Activated T-helper 1 cell treated with Interleukin-2 at 50 U/mL for 16 hours (primary cell): ENCODE data around the gene ATF6B.
A peak's percentile ranks its signal among the peaks of the same experiment; 100 is the strongest.
"Not testable (repeated sequence)": the region's sequence is repeated elsewhere in the genome, so short reads cannot be mapped to it uniquely, and the experiment has no call there.

Experiments used
- DNase-seq: peaks from one replicate; pipeline ENCODE4 v3.0.0-alpha.2; 2020; ENCODE audit warnings: low read depth

The ATF6B gene

GRCh38 chr6:32107406-32107805 is 20.6 kb downstream of the ATF6B start:
- DNase-seq: no peak

DNA sequence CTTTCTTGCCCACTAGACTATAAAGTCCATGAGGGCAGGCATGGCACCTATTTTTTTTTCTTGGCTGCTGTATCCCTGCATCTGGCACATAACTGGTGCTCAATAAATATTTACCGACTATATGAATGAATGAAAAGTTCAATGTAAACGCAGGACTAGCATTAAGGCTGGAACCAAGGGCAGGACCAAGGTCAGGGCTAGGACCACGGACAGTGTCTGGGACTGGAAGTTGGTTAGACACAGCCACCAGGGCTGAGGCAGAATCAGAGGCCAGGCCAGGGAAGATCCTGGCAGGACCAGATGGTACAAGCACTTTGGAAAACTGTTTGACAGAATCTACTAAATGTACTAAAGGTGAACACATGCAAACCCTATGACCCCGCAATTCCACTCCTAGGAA is 22.6 kb downstream of the ATF6B start:
- DNase-seq: no peak

DNA sequence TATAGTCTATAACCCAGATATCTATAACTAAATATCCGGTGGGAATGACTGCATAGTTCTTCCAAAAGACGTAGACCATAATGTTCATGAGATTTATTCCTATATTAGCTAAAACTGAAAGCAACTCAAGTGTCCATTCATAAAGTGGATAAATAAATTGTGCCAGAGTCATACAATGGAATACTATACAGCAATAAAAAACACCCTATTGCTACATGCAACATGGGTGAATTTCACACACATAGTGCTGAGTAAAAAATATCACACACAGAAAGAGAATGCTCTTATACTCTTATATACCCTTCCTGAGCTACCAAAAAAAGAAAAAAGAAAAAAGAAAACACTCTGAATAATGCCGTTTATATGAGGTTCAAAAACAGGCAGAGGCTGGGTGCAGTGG is 25.8 kb downstream of the ATF6B start:
- DNase-seq: no peak

- DNase-seq: not testable (repeated sequence)
Observed at GRCh38 chr6:32100251-32100650, 27.8 kb downstream of the ATF6B start.

DNA sequence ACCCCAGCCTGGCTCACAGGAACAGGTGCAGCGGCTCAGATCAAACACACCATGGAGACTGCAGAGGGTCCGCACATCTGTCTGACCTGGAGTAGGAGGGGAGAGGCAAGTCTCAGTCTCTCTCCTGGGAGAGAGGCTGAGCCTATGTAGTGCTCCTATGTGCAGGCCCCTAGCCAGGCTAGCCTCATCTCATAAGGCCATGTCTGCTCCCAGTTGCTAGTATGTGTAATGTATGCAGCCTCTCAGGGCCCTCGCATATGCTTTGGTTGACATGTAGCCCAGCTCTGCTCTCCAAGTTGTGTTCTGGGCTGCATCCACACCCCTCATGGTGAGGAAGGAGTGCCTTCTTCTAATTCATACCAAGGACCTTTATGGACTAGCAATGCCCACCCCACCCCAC is 30.7 kb downstream of the ATF6B start:
- DNase-seq: no peak

DNA sequence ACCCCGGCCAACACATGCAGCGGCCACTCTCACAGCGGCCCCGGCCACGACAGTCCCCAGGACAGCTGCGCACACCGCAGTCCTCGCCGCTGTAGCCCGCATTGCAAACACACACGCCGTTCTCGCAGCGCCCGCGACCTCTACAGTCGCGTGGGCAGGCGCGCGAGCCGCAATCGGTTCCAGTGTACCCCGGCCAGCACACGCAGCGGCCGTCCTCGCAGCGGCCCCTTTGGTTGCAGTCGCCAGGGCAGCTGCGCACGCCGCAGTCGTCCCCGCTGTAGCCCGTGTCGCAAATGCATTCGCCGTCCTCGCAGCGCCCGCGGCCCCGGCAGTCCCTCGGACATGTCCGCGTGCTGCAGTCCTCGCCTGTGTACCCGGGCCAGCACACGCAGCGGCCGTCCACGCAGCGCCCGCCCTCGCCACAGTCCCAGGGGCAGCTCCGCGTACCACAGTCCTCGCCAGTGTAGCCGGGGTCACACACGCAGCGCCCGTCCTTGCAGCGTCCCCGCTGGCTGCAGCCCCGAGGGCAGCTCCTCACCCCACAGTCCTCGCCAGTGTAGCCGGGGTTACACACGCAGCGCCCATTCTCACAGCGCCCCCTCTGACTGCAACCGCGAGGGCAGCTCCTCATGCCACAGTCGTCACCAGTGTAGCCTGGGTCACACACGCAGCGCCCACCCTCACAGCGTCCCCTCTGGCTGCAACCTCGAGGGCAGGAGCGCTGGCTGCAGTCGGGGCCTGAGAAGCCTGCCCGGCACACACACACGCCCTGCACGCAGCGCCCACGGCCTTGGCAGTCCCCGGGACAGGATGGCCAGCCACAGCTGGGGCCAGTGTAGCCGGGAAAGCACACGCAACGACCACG is 31.4 kb downstream of the ATF6B start:
- no peak for DNase-seq

- DNase-seq: no peak
Observed at GRCh38 chr6:32096087-32096393, 32.0 kb downstream of the ATF6B start.

GRCh38 chr6:32095338-32096086 is 32.5 kb downstream of the ATF6B start:
- no peak for DNase-seq

DNA sequence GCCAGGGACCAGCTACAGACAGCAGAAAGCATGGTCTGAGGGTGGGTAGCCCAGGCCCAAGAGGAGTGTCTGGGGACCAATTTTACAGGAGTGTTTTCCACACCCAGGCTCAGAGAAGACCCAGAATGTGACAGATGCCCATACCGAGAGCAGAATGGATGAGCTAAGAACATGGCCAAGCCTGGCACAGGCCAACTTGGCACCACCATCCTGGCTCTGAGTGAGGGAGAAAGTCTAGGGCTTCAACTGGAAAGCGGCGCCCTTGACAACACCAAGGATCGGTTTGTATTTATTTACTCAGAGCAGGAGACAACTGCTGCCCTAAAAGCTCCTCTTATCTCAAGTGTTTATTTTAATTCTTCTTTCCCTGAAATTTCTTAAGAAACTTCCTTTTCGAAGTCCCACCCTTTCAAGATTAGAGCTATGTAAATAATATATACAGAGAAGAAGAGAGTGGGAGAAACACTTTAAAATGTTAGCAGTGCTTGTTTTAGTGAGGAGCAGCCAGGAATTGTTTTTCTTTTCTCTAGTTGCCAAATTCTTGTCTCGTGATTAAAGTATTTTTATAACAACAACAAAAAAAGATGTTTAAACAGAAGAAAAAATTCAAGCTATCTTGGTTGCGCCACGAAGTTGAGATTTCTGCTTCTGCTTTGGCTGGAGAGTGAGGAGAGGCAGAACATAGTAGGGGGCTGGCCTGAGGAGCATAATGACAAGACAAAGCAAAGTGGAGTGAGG is 35.1 kb downstream of the ATF6B start:
- no peak for DNase-seq

DNA sequence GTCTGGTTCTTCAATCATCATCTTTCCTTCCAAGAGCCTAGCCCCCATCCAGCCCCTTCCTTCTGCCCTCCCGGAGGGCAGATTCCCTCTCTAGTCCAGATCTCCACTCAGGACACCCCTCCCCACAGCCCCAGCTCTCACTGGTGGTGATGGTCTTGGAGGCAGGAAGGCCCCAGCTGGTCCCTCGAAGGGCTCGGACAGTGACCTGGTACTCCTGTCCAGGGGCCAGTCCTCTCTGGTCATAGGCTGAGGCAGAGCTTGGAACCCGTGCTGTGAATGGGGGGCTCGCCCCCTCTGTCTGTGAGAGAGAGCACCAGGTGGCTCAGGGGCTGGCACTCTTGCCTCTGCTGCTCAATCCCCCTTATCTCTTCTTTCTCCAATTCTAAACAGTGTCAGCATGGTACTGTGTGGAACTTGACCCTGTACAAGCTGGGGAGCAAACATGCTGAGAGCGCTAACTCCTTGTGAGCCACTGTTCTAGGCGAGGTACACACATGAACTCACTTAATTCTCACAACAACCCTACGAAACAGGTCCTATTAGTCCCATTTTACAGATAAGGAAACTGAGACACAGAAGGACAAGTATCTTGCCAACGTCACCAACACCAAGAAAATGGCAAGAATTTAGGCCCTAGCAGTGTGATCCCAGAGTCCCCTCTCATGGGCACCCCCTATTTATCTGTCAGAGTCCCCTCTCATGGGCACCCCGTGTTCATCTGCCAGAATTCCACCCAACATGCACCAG is 38.8 kb downstream of the ATF6B start:
- DNase-seq: no peak

DNA sequence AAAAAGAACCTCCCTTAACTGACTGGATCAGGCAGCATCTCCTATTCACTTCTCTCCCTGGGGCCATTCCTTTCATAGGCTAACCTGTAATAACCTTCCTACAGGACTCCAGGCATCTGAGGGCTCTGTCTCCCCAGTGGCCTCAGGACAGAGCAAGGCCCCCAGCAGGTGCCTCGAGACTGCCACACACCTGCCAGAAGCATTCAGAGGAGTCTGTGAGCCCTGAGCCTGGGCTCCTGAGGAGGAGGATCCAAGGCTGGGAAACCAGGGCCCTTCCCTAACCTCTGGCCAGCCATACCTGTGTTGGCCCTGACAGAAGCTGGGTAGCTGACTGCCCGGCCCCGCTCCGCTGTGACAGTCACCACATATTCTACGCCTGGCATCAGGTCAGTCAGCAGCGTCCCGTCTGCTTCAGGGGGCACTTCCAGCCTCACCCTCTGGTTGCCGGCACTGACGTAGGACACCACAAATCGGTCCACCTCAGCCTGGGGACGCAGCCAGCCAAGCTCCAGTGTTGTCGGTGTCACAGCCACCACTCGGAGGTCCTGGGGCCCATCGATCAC is 39.5 kb downstream of the ATF6B start:
- DNase-seq: no peak

DNA sequence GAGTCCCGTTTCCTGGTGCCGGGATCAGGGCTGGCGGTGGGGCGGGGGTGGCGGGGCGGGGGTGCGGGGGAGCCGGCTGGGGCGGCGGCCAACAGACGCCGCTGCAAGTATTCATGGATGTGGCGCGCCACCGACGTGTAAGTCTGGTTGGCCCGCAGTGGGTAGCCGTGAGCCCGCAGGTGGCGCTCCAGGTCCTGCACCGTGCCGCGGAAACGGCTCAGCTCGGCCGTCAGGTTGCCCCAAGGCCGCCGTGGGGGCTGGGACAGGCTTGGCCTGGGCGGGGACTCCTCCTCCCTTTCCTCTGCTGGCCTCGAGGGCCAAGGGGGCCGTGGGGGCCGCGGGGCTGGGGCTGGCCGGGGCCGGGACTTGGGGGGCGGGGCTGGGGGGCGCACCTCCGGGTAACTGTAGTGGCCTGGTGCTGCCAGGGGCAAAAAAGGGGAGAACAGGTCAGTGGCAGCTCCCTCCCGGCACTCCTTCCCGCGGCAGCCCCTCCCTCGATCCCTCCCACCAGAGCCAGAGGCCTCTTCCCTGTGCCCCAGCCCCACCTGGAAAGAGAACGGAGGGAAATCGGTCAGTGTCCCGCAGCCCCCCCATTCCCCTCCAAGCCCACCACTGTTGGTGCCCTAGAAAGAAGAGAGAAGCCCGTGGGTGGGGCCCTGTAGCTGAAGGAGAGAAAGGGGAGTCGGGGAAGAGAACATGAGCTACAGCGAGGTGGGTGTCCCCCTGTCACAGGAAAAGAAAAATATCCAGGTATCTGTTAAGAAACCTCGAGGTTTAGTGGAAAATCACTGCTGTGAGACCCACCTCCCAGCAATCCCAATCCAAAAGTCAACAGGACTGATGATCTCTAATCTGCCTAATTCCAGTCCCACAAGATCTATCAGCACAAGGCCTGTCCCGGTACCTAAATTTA is 40.2 kb downstream of the ATF6B start:
- peak; percentile 46 for DNase-seq

GRCh38 chr6:32086661-32087573 is 41.1 kb downstream of the ATF6B start:
- DNase-seq: no peak

DNA sequence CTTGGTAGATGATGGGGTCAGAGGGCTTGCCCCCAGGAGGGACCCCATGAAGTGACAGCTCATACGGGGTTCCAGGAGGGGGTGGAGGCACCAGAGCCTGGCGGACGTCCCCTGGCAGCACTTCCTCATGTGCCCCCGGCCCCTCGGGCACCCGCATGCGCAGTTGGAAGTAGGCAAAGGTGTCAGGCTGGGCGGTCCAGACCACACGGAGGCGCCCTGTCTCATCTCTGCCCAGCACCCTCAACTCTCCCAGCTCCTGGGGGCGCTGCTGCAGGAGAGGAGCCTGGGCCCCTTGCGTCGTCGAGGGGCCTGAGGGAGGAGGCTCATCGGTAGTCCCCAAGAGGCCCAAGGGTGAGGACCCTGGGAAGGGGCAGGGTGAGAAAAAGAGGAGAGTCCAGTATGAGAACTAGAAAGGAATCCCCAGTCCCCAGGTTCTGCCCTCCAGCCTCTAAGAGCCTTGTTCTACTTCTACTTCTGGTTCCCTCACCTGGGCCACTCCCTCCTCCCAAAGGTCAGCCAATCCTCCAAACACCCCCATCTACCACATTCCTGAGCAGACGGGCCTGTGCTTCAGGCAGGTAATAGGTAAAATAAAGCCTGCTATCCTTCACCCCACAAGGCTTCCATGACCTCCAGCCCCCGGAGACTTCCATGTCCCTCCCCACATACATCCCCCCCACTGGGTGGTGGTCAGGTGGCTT is 42.1 kb downstream of the ATF6B start:
- DNase-seq: no peak

GRCh38 chr6:32084780-32085179 is 43.3 kb downstream of the ATF6B start:
- no peak for DNase-seq

DNA sequence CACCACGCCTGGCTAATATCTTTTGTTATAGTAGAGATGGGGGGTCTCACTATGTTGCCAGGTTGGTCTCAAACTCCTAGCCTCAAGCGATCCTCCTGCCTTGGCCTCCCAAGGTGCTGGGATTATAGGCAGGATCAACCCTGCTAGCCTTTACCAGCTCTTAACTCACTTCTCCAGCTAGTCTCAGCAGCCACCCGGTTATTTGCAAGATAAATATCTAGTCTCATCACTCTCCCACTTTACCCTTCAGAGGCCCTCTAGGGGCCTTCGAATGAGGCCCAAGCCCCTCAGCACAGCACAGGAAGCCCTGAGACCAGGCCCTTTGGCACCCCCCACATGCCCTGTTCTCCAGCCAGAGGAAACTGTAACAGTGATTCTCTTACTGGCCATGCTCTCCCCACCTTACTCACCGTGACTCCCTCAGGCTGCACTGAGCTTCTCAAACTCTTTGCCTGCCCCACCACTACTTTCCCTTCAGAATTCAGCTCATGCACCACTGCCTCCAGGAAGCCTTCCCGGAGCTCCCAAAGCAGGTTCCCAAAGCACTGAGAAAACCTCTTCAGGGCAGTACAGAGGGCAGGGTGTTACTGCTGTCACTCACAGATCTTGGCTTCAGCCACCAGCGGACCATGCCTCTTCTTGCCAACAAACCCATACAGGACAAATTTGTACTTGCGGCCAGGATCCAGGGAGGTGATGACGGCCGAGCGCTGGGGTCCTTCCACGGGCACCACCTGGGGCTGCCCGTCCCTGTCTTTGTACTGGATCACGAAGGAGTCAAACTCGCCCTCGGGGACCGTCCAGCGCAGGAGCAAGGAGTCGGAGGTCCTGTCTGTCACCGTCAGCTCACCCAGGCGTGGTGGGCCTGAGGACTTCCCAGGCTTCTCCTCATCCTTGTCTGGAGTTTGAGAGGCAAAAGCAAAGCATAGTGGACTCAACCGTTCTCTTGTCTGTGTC is 44.0 kb downstream of the ATF6B start:
- DNase-seq: no peak

- no peak for DNase-seq
Observed at GRCh38 chr6:32082935-32083334, 45.1 kb downstream of the ATF6B start.

DNA sequence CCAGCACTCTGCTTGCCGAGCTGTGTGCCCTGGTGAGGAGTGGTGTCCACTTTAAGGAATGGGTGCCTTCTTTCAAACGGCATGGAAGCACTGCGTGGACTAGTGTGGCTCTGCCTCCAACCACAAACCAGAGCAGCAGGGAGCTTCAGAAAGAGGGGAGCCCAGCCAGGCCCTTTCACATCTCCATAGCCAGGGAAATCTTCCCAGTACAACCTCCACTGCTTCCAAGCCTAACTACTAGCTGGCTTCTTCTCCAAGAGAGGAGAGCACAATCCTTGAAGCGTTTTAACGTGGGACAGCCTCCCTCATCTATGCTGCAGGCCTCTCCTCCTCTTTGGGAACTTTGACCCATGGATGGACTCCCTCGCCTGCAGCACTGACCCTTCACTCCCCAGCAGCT is 45.6 kb downstream of the ATF6B start:
- no peak for DNase-seq
